Coronary artery (tissue), 2 donors: ENCODE results near the gene SMARCA4.

ENCODE experiments used
- DNase-seq: peaks from one replicate; pipeline ENCODE4 v3.0.0-alpha.2; 2017; ENCODE audit warnings: low spot score
- H3K27ac ChIP-seq, 2 donors: fragments of 200-600 bp; sonication (generic); one replicate each; pipeline ENCODE4 v1.5.1; 2016 to 2019
- H3K4me3 ChIP-seq: fragments of 200-600 bp; sonication (generic); 2 replicates; pipeline ENCODE4 v1.5.1; 2016; ENCODE audit warnings: mild to moderate bottlenecking, moderate library complexity
- CTCF ChIP-seq: fragments of 200-600 bp; sonication (generic); IDR thresholded peaks from one replicate; pipeline ENCODE4 v1.5.1; 2019; ENCODE audit warnings: antibody characterized with exemption

The SMARCA4 gene

GRCh38 chr19:10918359-10918758 lies 42.5 kb upstream of the SMARCA4 start:
- no peak for TF ChIP-seq CTCF
- no peak for DNase-seq
- Histone ChIP-seq H3K4me3 (no peak overlapping the region), H3K27ac (no peak overlapping the region)

GRCh38 chr19:10919352-10920287 lies 41.2 kb upstream of the SMARCA4 start:
- Histone ChIP-seq H3K27ac (no peak overlapping the region), H3K4me3 (no peak overlapping the region)
- TF ChIP-seq CTCF, result no peak
- no peak for DNase-seq

GRCh38 chr19:10920288-10920655 lies 40.6 kb upstream of the SMARCA4 start:
- H3K4me3 ChIP-seq, result no peak overlapping the region
- TF ChIP-seq CTCF, result no peak
- no peak overlapping the region for H3K27ac ChIP-seq
- no peak for DNase-seq

- DNase-seq, result no peak
- Histone ChIP-seq H3K4me3 (no peak overlapping the region), H3K27ac (no peak overlapping the region)
- no peak for TF ChIP-seq CTCF
Measured at GRCh38 chr19:10920781-10921180, 40.0 kb upstream of the SMARCA4 start.

GRCh38 chr19:10921199-10921909 lies 39.5 kb upstream of the SMARCA4 start:
- no peak for DNase-seq
- Histone ChIP-seq H3K27ac (no peak overlapping the region), H3K4me3 (no peak overlapping the region)
- no peak for TF ChIP-seq CTCF

GRCh38 chr19:10921910-10922637 lies 38.8 kb upstream of the SMARCA4 start:
- no peak for TF ChIP-seq CTCF
- DNase-seq, result no peak
- H3K27ac ChIP-seq, result no peak overlapping the region
- no peak overlapping the region for H3K4me3 ChIP-seq
